Measurements from ENCODE around the gene AADACL4.

DNA sequence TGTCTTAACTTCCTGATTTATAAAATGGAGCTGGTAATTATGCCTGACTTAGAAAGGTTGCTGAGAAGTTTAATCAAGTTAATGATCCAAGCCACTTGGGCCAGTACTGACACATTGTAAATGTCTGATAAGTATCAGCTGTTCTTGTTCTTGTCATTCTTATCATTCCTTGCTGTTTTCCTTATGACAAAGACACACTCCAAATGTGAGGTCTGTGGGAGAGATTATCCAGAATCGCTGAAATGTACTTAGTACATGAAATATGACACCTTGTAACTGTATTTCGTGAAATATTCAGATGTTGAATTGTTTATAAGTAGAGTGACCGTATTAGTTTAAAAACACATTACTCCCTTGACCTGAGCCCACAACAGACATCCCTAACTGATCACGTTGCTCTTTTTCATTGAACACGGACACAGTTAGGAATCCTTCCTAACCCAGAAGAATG is 6.1 kb downstream of the AADACL4 start:
- TF ChIP-seq, protein P1, sequence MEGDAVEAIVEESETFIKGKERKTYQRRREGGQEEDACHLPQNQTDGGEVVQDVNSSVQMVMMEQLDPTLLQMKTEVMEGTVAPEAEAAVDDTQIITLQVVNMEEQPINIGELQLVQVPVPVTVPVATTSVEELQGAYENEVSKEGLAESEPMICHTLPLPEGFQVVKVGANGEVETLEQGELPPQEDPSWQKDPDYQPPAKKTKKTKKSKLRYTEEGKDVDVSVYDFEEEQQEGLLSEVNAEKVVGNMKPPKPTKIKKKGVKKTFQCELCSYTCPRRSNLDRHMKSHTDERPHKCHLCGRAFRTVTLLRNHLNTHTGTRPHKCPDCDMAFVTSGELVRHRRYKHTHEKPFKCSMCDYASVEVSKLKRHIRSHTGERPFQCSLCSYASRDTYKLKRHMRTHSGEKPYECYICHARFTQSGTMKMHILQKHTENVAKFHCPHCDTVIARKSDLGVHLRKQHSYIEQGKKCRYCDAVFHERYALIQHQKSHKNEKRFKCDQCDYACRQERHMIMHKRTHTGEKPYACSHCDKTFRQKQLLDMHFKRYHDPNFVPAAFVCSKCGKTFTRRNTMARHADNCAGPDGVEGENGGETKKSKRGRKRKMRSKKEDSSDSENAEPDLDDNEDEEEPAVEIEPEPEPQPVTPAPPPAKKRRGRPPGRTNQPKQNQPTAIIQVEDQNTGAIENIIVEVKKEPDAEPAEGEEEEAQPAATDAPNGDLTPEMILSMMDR (IDR thresholded peaks at IDR 0.05; ENCODE audit: borderline replicate concordance, extremely low read depth, low read length, poor library complexity, severe bottlenecking): no peak
- TF ChIP-seq EZH2 (IDR thresholded peaks at IDR 0.05; ENCODE audit: borderline replicate concordance, low read depth, low read length, severe bottlenecking): no peak
